Measurements from ENCODE around the gene TENM4. TPM values are rescaled to one million over a fixed set of nuclear protein-coding genes. Genes with fewer than 3 reads are reported as not detected.

Gene TENM4
- total RNA-seq, 1 donor from 2014 or later, result not detected

- intact Hi-C loops (cut with micrococcal nuclease), result no loop called here
- Mint-ChIP-seq H3K36me3 (ENCODE audit: low read depth) (no peaks in the 10 kb centered on the region), H3K27ac (no peak overlapping the region), H3K4me1 (no peaks in the 10 kb centered on the region), H3K27me3 (no peaks in the 10 kb centered on the region), H3K4me3 (no peak overlapping the region), H3K9me3 (no peaks in the 10 kb centered on the region)
- no peak for DNase-seq
Measured at GRCh38 chr11:79059141-79059540, 381.7 kb downstream of the TENM4 start.

- peaks cover 8% of the 10 kb centered on the region for H3K27me3 Mint-ChIP-seq
- H3K4me3 Mint-ChIP-seq, result no peak overlapping the region
- no peaks in the 10 kb centered on the region for H3K9me3 Mint-ChIP-seq
- intact Hi-C loops (cut with micrococcal nuclease), result no loop called here
- H3K4me1 Mint-ChIP-seq, result no peaks in the 10 kb centered on the region
- H3K36me3 Mint-ChIP-seq (ENCODE audit: low read depth), result no peaks in the 10 kb centered on the region
- no peak overlapping the region for H3K27ac Mint-ChIP-seq
- no peak for DNase-seq
Measured at GRCh38 chr11:79055856-79056631, 384.8 kb downstream of the TENM4 start.

GRCh38 chr11:79054636-79055035, 386.2 kb downstream of the TENM4 start:
- Mint-ChIP-seq H3K4me1 (no peaks in the 10 kb centered on the region), H3K4me3 (no peak overlapping the region), H3K36me3 (ENCODE audit: low read depth) (no peaks in the 10 kb centered on the region), H3K27me3 (peaks cover 10% of the 10 kb centered on the region), H3K27ac (no peak overlapping the region), H3K9me3 (no peaks in the 10 kb centered on the region)
- intact Hi-C loops (cut with micrococcal nuclease), result no loop called here
- no peak for DNase-seq

- Mint-ChIP-seq H3K27me3 (peaks cover 13% of the 10 kb centered on the region), H3K27ac (no peak overlapping the region), H3K9me3 (no peaks in the 10 kb centered on the region), H3K36me3 (ENCODE audit: low read depth) (no peaks in the 10 kb centered on the region), H3K4me1 (no peaks in the 10 kb centered on the region), H3K4me3 (no peak overlapping the region)
- intact Hi-C loops (cut with micrococcal nuclease), result no loop called here
- DNase-seq, result no peak
Measured at GRCh38 chr11:79052544-79052943, 388.3 kb downstream of the TENM4 start.

GRCh38 chr11:79050786-79051185, 390.0 kb downstream of the TENM4 start:
- Mint-ChIP-seq H3K27ac (no peak overlapping the region), H3K4me3 (no peak overlapping the region), H3K36me3 (ENCODE audit: low read depth) (no peaks in the 10 kb centered on the region), H3K4me1 (no peaks in the 10 kb centered on the region), H3K27me3 (peaks cover 13% of the 10 kb centered on the region), H3K9me3 (no peaks in the 10 kb centered on the region)
- DNase-seq, result no peak
- intact Hi-C loops (cut with micrococcal nuclease), result no loop called here

GRCh38 chr11:79049741-79050179, 391.1 kb downstream of the TENM4 start:
- Mint-ChIP-seq H3K36me3 (ENCODE audit: low read depth) (no peaks in the 10 kb centered on the region), H3K9me3 (no peaks in the 10 kb centered on the region), H3K27me3 (peaks cover 13% of the 10 kb centered on the region), H3K27ac (no peak overlapping the region), H3K4me1 (no peaks in the 10 kb centered on the region), H3K4me3 (no peak overlapping the region)
- DNase-seq, result no peak
- intact Hi-C loops (cut with micrococcal nuclease), result no loop called here

- no peaks in the 10 kb centered on the region for H3K4me1 Mint-ChIP-seq
- DNase-seq, result no peak
Measured at GRCh38 chr11:79047980-79048379, 392.9 kb downstream of the TENM4 start.

DNA sequence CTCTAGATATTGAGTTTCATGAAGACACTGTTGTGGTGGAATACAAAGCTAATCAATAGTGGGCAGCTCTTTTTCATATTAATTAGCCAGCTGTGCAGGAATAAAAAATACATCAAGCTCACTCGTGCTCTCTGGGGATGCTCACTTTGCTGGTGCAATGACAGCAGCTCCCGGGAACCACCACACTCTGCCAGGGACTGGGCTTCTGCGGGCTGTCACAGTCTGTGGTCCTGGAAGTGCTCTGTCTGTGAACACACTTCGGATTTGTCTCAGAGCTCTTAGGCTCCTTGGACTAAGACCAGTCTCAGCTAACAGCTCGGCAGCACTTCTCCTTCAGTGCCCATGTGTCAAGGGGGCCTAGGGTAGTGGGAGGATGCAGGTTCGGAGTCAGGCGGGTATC, 393.5 kb downstream of the TENM4 start:
- no peaks in the 10 kb centered on the region for H3K4me1 Mint-ChIP-seq
- no peaks in the 10 kb centered on the region for H3K36me3 Mint-ChIP-seq (ENCODE audit: low read depth)
- no peak overlapping the region for H3K27ac Mint-ChIP-seq
- no peak overlapping the region for H3K4me3 Mint-ChIP-seq
- intact Hi-C loops (cut with micrococcal nuclease), result no loop called here
- peaks cover 12% of the 10 kb centered on the region for H3K27me3 Mint-ChIP-seq
- DNase-seq, result no peak
- no peaks in the 10 kb centered on the region for H3K9me3 Mint-ChIP-seq

More at GRCh38 chr11:79047980-79048379, 392.9 kb downstream of the TENM4 start:
- H3K27me3 Mint-ChIP-seq, result peaks cover 13% of the 10 kb centered on the region
- H3K27ac Mint-ChIP-seq, result no peak overlapping the region
- no peaks in the 10 kb centered on the region for H3K36me3 Mint-ChIP-seq (ENCODE audit: low read depth)
- no peak overlapping the region for H3K4me3 Mint-ChIP-seq
- no peaks in the 10 kb centered on the region for H3K9me3 Mint-ChIP-seq
- intact Hi-C loops (cut with micrococcal nuclease), result no loop called here

- H3K4me3 Mint-ChIP-seq, result no peak overlapping the region
- peaks cover 6% of the 10 kb centered on the region for H3K27me3 Mint-ChIP-seq
- no peaks in the 10 kb centered on the region for H3K4me1 Mint-ChIP-seq
- intact Hi-C loops (cut with micrococcal nuclease), result no loop called here
- H3K9me3 Mint-ChIP-seq, result no peaks in the 10 kb centered on the region
- no peak overlapping the region for H3K27ac Mint-ChIP-seq
- no peak for DNase-seq
- H3K36me3 Mint-ChIP-seq (ENCODE audit: low read depth), result no peaks in the 10 kb centered on the region
Measured at GRCh38 chr11:79046366-79046765, 394.5 kb downstream of the TENM4 start.

GRCh38 chr11:79045800-79046304, 395.0 kb downstream of the TENM4 start:
- no peak overlapping the region for H3K27ac Mint-ChIP-seq
- intact Hi-C loops (cut with micrococcal nuclease), result no loop called here
- H3K27me3 Mint-ChIP-seq, result peaks cover 3% of the 10 kb centered on the region
- DNase-seq, result no peak
- H3K4me1 Mint-ChIP-seq, result no peaks in the 10 kb centered on the region
- H3K36me3 Mint-ChIP-seq (ENCODE audit: low read depth), result no peaks in the 10 kb centered on the region
- no peak overlapping the region for H3K4me3 Mint-ChIP-seq
- no peaks in the 10 kb centered on the region for H3K9me3 Mint-ChIP-seq

DNA sequence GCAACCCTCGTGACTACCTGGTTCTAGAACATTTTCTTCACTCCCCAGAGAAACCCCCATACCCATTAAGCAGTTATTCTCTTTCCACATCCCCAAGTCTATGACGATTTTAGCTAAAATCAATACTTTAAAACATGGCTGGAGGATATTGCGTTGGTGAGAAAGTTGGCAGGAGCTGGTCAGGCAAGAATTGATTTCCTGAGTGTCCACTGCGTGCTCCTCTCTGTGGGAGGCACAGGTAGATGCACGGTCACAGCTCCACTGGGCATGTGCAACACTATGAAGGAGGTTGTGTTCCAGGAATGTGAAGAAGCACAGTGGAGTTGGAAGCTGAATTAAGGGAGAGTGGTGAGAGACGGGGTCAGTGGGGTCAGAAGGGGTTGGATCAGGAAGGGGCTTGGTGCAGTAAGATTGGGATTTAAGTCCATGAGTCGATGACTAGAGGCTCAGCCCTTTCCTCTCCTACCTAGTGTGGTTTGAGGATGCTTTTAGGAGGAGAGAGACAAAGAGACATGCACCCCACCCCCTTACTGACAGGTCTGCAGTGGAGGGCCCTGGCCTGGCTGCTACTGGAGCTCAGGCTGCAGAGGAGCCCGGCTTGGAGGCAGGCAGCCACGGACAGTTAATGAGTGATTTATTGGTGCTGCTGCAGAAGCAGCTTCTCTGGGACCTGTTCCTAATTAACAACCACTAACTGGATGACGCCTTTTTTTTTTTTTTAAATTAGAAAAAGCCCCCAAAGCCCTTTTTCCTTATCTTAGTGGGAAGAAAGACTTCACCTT, 395.6 kb downstream of the TENM4 start:
- Mint-ChIP-seq H3K27ac (no peak overlapping the region), H3K4me3 (no peak overlapping the region), H3K4me1 (no peaks in the 10 kb centered on the region), H3K27me3 (peaks cover 2% of the 10 kb centered on the region), H3K36me3 (ENCODE audit: low read depth) (no peaks in the 10 kb centered on the region), H3K9me3 (no peaks in the 10 kb centered on the region)
- intact Hi-C loops (cut with micrococcal nuclease), result no loop called here
- no peak for DNase-seq

GRCh38 chr11:79044201-79044600, 396.6 kb downstream of the TENM4 start:
- no peak overlapping the region for H3K27ac Mint-ChIP-seq
- H3K27me3 Mint-ChIP-seq, result peaks cover 4% of the 10 kb centered on the region
- H3K9me3 Mint-ChIP-seq, result no peaks in the 10 kb centered on the region
- no peak overlapping the region for H3K4me3 Mint-ChIP-seq
- no peak for DNase-seq
- no peaks in the 10 kb centered on the region for H3K36me3 Mint-ChIP-seq (ENCODE audit: low read depth)
- intact Hi-C loops (cut with micrococcal nuclease), result no loop called here
- H3K4me1 Mint-ChIP-seq, result no peaks in the 10 kb centered on the region

DNA sequence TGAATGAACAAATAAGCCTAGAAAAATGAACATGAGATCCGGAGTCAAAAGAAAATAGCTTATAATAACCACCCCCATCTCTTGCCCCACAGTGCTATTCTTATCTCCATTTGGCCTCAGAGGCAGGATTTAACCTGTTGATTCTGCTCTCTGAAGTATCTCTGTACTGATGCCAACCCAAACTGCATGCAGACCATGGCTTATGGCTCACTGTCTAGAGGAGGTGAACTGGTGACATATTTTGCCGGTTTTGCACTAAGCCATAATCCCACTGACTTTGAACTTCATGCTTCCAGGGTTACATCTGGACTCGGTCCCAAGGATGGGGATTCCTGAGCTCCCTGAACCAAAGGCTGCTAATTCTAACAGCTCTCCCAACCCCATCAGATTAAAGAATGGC, 397.1 kb downstream of the TENM4 start:
- intact Hi-C loops (cut with micrococcal nuclease), result no loop called here
- no peak for DNase-seq
- Mint-ChIP-seq H3K27me3 (peaks cover 2% of the 10 kb centered on the region), H3K27ac (no peak overlapping the region), H3K4me3 (no peak overlapping the region), H3K36me3 (ENCODE audit: low read depth) (no peaks in the 10 kb centered on the region), H3K4me1 (no peaks in the 10 kb centered on the region), H3K9me3 (no peaks in the 10 kb centered on the region)

GRCh38 chr11:79042824-79043223, 398.0 kb downstream of the TENM4 start:
- Mint-ChIP-seq H3K4me3 (no peak overlapping the region), H3K27me3 (peaks cover 4% of the 10 kb centered on the region), H3K4me1 (no peaks in the 10 kb centered on the region), H3K9me3 (no peaks in the 10 kb centered on the region), H3K27ac (no peak overlapping the region), H3K36me3 (ENCODE audit: low read depth) (no peaks in the 10 kb centered on the region)
- intact Hi-C loops (cut with micrococcal nuclease), result no loop called here
- DNase-seq, result no peak
